ENCODE measurements around the gene CCNQ.

CCNQ gene

GRCh38 chrX:153626025-153626633 lies 27.2 kb upstream of the CCNQ start:
- no peaks in the 10 kb centered on the region for H3K4me1 ChIP-seq (ENCODE audit: control insufficient read depth, low read length)
- no peaks in the 10 kb centered on the region for H3F3A ChIP-seq (ENCODE audit: control insufficient read depth, insufficient read depth)
- H4K20me1 ChIP-seq (ENCODE audit: control insufficient read depth, insufficient read depth, low read depth, low read length): no peaks in the 10 kb centered on the region
- H3K4me2 ChIP-seq (ENCODE audit: low read length): no peak overlapping the region
- no peaks in the 10 kb centered on the region; the same call in 1 of the 2 replicates for H3K27me3 ChIP-seq (ENCODE audit: control insufficient read depth, low read length)
- no peaks in the 10 kb centered on the region for H3K9me3 ChIP-seq (ENCODE audit: control insufficient read depth, insufficient read depth, low read length)
- H3K9me2 ChIP-seq (replicated peaks; ENCODE audit: control insufficient read depth, low read length): no peaks in the 10 kb centered on the region
- TF ChIP-seq, protein P1, sequence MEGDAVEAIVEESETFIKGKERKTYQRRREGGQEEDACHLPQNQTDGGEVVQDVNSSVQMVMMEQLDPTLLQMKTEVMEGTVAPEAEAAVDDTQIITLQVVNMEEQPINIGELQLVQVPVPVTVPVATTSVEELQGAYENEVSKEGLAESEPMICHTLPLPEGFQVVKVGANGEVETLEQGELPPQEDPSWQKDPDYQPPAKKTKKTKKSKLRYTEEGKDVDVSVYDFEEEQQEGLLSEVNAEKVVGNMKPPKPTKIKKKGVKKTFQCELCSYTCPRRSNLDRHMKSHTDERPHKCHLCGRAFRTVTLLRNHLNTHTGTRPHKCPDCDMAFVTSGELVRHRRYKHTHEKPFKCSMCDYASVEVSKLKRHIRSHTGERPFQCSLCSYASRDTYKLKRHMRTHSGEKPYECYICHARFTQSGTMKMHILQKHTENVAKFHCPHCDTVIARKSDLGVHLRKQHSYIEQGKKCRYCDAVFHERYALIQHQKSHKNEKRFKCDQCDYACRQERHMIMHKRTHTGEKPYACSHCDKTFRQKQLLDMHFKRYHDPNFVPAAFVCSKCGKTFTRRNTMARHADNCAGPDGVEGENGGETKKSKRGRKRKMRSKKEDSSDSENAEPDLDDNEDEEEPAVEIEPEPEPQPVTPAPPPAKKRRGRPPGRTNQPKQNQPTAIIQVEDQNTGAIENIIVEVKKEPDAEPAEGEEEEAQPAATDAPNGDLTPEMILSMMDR (IDR thresholded peaks at IDR 0.05; ENCODE audit: low read depth, low read length, poor library complexity, severe bottlenecking): no peak
- no peak for TF ChIP-seq EZH2phosphoT487 (IDR thresholded peaks at IDR 0.05; ENCODE audit: borderline replicate concordance, low read length)
- H3K27ac ChIP-seq (ENCODE audit: low read depth, low read length): no peak overlapping the region
- no peak overlapping the region for H3K4me3 ChIP-seq (ENCODE audit: low read length)
- H3K36me3 ChIP-seq (ENCODE audit: control insufficient read depth, low read length): no peaks in the 10 kb centered on the region
- H3K79me2 ChIP-seq (ENCODE audit: control insufficient read depth, low read length): no peaks in the 10 kb centered on the region

DNA sequence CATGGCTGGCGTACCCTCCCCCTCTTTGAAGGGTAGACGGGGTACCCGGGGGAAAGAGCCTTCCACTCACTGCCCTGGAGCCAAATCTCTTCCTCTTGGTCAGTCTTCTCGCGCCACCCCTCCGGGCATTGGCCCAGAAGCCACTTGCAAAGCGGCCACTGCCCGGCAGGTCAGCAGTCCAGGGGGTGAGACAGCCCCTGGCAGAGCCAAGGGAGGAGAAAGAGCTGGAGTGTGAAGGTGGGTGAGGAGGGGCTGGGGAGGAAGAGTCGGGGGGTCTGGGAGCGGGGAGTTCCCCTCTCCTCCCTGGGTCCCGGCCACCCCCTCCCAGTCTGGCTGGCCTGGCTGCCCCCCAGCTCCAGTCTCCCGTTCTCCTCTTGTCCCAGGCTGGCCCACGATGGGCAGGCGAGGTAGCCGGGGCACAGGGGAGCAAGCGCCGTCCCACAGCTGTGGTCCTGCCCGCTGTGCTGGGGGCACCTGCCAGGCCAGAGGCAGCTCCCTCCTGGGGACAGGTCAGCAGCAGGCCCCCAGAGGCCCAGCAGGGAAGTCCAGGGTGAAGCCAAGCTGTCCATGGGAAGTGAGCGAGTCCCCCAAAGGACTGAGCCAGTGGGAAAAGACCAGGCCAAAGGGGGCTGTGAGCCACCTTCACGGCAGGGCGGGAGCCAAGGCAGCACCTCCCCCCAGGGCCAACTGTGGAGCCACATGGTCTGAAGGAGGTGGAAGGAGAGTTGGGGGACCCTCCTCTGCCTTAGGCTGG lies 26.5 kb upstream of the CCNQ start:
- H3K9me3 ChIP-seq (ENCODE audit: control insufficient read depth, insufficient read depth, low read length): no peaks in the 10 kb centered on the region
- no peak for TF ChIP-seq EZH2phosphoT487 (IDR thresholded peaks at IDR 0.05; ENCODE audit: borderline replicate concordance, low read length)
- TF ChIP-seq, protein P1 (IDR thresholded peaks at IDR 0.05; ENCODE audit: low read depth, low read length, poor library complexity, severe bottlenecking): no peak
- H3K36me3 ChIP-seq (ENCODE audit: control insufficient read depth, low read length): no peaks in the 10 kb centered on the region
- no peaks in the 10 kb centered on the region for H3K4me1 ChIP-seq (ENCODE audit: control insufficient read depth, low read length)
- H3F3A ChIP-seq (ENCODE audit: control insufficient read depth, insufficient read depth): no peaks in the 10 kb centered on the region
- no peaks in the 10 kb centered on the region for H3K79me2 ChIP-seq (ENCODE audit: control insufficient read depth, low read length)
- H3K4me2 ChIP-seq (ENCODE audit: low read length): no peak overlapping the region
- H3K4me3 ChIP-seq (ENCODE audit: low read length): no peak overlapping the region
- H3K27ac ChIP-seq (ENCODE audit: low read depth, low read length): no peak overlapping the region
- H3K27me3 ChIP-seq (ENCODE audit: control insufficient read depth, low read length): no peaks in the 10 kb centered on the region
- H3K9me2 ChIP-seq (replicated peaks; ENCODE audit: control insufficient read depth, low read length): no peaks in the 10 kb centered on the region
- no peaks in the 10 kb centered on the region for H4K20me1 ChIP-seq (ENCODE audit: control insufficient read depth, insufficient read depth, low read depth, low read length)

- H3K4me2 ChIP-seq (ENCODE audit: low read length): no peak overlapping the region
- H3K79me2 ChIP-seq (ENCODE audit: control insufficient read depth, low read length): no peaks in the 10 kb centered on the region
Observed at GRCh38 chrX:153624196-153625091, 25.5 kb upstream of the CCNQ start.

More at GRCh38 chrX:153624196-153625091, 25.5 kb upstream of the CCNQ start:
- H3K27me3 ChIP-seq (ENCODE audit: control insufficient read depth, low read length): no peaks in the 10 kb centered on the region
- no peaks in the 10 kb centered on the region for H3K4me1 ChIP-seq (ENCODE audit: control insufficient read depth, low read length)
- no peaks in the 10 kb centered on the region for H4K20me1 ChIP-seq (ENCODE audit: control insufficient read depth, insufficient read depth, low read depth, low read length)
- TF ChIP-seq EZH2phosphoT487 (IDR thresholded peaks at IDR 0.05; ENCODE audit: borderline replicate concordance, low read length): no peak
- TF ChIP-seq, protein P1 (IDR thresholded peaks at IDR 0.05; ENCODE audit: low read depth, low read length, poor library complexity, severe bottlenecking): no peak
- H3K9me3 ChIP-seq (ENCODE audit: control insufficient read depth, insufficient read depth, low read length): no peaks in the 10 kb centered on the region
- H3F3A ChIP-seq (ENCODE audit: control insufficient read depth, insufficient read depth): no peaks in the 10 kb centered on the region
- H3K9me2 ChIP-seq (replicated peaks; ENCODE audit: control insufficient read depth, low read length): no peaks in the 10 kb centered on the region
- no peak overlapping the region for H3K4me3 ChIP-seq (ENCODE audit: low read length)
- no peak overlapping the region for H3K27ac ChIP-seq (ENCODE audit: low read depth, low read length)
- H3K36me3 ChIP-seq (ENCODE audit: control insufficient read depth, low read length): no peaks in the 10 kb centered on the region

Measured in DOHH2 (cell line).